ENCODE data around the gene RGS10.

The RGS10 gene

DNA sequence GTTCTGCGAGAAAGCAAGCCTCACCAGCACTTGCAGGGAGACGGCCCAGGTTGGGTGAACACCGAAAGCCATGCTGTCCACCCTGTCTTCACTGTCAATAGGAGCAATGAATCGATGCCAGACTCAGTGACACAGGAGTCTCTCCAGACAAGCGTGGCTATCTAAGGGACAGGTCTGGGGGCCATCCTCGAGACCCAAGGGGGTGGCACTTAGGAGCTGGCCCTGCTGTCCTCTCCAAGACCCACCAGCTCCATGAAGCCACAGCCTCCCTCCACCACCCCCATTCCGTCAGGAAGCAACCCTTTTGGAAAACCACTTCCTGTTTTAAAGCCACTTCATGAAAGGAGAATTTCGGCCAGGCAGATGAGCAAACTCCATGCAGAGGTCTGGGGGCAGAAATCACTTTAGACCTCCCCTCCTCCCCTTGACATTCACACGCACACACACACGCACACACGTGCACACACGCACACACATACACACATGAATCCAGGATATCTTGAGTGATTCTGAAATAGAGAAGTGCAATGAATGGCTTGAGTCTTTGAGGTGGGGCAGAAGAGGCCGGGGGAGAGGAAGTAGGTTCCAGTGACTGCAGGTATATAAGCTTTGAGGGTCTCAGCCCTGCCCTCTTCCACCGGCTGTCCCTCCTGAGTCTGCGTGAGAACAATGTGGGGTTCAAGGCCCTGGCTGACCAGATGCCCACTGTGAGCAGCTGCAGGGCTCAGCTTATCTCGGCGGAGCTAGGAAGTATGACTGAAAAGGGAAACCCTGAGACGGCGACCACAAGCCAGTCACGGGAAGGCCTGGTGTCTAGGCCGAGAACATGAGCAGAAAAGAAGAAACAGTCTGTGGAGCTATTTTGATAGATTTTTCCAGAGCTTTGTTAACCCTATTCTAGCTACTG, 25.0 kb downstream of the RGS10 start:
- DNase-seq, result peak; percentile 54

DNA sequence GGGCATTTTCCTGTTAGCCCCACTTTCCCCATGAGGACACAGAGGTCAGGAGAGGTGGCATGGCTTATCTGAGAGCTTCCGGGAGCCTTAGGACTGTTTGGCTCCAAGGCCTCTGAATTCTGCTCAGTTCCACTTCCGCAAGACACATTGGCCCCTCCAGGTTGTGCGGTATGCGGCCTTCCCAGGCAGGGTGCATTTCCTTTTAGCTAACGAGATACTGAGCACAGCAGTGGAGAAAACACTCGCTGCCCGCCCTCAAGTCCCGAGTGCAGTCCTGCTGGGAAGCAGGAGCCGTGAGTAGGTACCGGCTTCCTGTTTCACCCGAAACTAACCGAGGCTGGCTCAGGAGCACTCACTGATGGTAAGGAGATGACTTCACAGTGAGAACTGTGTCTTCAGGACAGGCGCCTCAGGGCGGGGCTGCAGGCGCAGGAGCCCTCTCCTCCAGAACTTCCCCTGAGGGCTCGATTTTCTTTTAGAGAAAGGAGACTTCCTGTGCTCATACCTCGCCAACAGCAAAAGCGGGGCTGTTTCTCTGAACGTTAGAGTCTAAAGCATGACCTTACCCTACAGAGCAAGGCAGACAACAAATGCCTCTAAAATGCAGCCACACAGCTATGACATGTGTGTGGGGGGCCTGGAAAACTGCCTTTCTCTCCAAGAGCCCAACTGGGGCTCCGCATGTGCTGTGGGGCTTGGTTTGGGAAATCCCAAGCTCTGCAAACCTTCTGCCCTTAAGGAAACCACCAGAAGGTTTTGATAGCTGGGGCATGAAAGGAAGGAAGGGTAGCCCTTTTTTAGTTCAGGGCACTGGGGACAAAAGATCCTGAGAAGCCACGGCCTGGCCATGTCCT, 25.9 kb downstream of the RGS10 start:
- DNase-seq, result peak; percentile 64

DNA sequence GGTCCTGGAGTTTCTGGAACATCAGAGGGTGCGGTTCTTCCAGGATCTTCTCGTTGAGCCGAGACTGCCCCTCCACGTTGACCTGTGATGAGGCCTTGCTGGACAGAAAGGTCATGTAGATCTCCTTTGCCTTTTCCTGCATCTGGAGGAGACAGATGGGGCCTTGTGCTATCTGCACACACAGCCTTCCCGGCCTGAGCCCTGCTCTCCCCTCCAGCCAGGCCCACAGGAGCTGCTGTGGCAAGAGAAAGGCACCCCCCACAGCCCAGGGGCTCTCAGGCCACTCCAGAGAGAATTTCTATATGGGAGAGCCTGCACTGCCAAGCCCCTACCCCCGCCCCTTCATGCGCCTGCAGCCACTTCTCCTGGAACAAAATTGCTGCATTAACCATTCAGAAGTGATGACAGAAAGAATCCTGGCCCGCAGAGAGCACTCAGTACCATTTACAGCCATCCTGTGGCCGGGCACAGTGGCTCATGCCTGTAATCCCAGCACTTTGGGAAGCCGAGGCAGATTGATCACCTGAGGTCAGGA, 26.9 kb downstream of the RGS10 start:
- DNase-seq, result no peak

DNA sequence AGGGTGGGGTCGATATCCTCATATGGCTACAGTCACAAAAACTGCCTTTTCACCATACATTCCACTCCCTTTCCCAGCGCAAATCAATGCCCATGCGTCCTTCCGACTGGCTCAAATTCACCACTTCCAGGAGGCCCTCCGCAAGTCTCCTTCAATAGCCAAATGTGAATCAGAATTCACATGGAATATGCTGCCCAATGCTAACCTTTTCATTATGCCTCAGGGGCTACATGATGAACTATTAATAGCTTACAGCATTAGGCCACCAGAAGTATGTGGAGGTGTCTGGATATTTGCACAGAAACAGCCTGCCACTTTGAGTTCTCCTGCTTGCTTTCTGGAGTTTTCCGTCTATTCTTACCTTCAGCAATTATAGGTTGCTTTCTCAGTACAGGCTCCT, 27.7 kb downstream of the RGS10 start:
- no peak for DNase-seq

DNA sequence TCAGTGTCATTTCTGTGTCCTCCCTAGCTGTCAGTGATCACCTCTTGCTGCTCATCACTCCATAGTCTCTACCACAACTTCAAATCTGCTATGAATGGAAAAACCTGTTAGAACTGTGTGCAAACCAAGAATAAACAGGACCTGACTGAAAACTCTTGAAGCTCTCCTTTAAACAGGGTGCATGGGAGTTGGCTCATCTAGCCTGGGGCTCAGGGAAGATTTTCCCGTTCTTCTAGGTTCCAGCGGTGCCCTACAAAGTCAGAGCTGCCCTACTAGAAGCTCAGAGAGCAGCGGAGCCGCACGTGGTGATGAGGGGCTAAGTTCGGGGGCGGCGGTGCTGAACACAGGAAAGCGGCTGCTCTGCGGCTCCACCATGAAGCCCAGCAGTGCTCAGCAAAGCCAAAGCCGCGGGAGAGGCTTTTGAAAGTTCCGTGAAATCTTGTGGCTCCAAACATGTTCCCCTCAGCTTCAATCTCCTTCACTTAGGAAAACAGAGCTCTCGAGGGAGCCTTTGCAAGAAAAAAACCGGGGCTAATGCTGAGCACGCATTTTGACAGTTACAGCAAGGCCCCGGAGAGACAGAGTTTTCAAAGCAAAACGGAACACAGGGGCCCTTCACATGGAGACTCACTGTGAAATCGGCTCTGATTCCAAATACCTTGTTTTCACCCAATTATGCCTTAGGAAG, 30.5 kb downstream of the RGS10 start:
- no peak for DNase-seq

DNA sequence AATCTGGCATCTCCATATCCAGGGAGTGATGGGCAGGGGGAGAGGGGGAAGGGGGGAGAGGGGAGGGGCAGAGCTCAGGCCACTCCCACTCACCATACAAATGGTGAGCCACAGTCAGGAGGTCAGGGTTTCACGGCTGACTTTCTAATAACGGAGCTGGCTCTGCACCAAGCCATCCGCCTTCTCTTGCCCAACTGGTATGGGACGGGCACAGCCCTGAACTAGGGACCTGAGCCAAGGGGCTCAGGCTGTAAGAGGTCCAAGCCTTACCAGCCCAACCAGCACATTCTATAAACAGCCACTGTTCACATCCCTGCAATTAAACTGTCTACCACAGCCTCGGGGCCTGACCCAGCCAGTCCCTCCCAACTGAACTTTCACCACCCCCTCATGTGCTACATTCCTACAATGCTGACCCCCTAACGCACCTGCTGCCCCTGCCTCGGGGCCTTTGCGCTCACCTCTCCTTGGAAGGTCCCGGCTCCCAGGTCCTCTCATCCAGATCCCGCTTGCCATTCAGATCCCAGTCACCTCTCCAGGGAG, 32.5 kb downstream of the RGS10 start:
- no peak for DNase-seq

DNA sequence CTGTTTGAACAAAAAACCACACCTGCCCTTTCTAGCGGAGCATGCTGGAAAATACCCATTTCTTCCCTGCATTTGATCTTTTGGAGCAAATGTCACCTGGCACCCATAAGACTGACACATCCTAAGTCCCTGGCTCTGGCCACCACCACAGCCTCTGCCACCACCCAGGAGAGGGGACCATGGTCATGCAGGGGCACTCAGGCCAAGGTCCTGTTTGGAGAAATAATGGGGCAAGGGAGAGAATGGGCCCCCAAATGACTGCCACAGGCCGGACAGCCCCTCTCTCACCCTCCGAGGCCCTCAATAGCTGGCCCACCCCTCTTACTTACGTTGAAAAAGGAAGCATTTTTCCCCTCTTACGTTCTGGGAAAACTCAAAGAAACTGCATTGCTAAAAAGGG, 35.4 kb downstream of the RGS10 start:
- no peak for DNase-seq

DNA sequence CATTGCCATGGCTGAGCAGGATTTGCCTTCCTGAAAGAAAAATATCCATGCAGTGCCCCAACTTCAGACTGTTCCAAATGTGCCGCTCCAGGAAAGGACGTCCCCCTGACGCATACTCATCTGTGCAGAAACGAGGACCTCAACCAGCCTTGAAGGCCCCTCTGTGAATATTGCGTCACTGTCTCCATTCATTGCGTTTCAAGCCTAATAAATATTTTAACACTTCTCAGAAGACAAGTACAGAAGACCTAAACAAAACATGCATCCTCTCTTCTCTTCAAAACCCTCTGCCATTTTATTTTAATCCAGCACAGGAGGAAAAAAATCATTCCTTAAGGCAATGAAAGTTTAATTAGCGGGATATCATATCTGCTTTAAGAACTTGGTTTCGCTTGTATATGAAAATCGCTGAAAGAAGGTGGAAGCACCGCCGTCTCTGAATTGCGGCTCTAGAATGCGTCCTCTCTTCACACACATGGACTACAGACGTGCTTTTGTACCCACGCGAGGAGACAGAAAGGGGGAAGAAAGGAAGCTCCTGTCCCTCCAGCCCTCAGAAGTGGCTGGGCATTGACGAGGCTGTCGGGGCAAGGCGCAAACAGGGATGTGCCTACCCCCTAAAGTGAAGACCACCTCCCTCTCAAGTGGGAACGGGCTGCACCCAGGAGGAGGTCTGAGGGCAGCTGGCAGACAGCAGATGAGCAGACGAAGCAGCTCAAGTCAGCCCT, 36.8 kb downstream of the RGS10 start:
- DNase-seq, result no peak

DNA sequence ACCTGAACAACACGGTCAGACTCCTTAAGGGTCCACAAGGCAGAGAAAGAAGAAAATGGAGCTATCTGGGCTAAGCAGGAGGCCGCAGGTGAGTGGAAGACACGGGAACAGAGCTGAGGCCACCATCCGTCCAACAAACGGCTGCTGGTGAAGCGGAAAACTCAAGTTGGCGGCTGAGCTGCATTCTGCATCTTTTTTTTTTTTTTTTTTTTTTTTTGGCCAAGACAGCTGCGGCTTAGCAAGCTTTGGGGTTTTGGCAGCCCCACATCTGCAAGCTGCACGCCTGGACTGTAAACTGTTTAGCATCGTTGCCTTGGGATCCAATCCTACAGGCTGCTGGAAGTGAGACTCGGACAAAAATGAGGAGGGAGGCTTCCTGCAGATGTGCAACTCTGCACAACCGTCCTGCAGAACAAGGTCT, 37.4 kb downstream of the RGS10 start:
- no peak for DNase-seq

DNA sequence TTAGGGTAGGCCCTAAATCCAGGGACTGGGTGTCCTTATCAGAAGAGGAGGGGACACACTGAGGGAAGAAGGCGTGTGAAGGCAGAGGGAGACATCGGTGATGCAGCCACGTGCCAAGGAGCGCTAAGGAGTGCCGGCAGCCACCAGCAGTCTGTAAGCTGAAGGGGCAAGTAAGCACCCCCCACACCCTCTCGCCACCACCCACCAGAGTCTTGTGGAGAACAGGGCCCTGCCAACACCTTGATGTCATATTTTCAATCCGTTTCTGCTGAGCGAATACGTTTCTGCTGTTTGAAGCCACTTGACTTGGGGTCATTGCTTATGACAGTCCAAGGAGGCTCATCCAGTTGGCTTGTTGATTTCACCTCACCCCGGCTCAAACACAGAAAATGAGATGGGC, 37.9 kb downstream of the RGS10 start:
- DNase-seq, result no peak

DNA sequence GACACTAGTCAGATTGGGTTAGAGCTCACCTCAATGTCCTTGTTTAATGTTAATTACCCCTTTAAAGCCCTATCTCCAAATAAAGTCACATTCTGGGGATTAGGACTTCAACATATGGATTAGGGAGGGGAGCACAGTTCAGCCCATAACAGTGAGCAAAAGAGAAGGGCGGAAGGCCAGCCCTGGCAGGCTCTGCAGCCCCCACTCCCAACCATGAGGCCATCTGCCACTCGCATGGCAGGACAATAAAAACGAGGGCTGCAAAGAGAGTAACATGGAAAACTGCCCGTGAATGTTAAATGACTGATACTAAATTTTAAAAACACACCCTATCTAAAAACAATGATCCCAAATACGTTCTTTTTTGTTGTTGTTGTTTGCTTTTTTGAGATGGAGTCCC, 38.7 kb downstream of the RGS10 start:
- no peak for DNase-seq

DNA sequence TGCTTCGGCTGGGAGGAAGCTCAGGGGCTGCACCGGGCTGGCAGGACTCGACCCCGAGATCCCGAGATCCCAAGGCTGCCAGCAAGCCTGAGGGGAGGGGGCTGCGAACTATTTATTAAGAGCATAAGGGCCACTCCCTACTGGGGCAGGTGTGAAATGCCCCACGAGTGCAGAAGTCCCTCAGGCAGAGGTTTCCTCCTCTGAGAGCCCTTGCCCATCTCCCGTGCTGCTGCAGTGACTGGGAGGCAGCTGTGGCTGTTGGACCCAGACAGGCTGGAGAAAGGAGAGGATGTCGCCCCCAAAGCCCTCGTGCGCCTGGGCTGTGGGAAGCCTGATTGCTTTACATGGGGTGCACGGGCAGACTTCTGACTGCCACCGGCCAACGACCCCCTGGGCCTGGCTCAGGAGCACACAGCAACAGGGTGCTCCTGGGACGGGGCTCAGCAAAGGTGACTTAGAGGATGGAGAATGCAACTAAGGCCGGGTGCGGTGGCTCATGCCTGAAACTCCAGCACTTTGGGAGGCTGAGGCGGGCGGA, 39.8 kb downstream of the RGS10 start:
- no peak for DNase-seq

DNA sequence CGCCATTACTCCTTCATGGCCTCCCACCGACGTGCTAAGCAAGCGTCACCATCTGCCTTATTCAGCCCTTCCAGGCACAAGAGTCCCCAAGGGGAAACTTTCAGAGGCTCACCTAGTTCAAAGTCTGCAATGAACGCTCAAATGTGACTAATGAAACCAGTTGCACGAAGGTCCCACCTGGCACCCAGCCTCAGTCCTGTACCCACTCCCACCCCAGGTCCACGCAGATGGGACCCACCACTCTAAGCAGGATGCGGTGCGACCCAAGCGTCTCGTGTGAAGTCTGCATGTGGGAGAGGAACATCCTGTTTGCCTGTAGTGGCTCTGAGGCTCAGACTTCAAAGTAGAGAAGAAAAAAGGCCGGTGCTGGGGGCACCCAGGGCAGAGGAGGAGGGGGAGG, 40.3 kb downstream of the RGS10 start:
- peak; percentile 83 for DNase-seq

DNA sequence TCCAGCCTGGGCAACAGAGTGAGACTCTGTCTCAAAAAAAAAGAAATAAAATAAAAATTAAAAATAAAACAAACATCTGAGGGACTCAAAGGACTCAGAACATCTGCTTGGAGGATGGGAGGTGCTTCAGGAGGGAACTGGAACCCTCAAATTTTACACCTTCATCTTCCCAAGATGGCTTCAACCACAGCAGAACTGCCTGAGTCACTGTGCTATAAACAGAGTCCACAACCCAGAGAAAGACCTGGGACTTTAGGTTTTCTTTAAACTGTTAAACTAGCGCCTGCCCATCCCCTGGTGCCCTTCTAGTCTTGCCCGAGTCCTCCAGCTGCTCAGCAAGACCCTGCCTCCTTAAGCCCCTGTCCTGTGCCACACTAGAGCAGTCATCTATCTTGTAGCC, 40.8 kb downstream of the RGS10 start:
- DNase-seq, result no peak

DNA sequence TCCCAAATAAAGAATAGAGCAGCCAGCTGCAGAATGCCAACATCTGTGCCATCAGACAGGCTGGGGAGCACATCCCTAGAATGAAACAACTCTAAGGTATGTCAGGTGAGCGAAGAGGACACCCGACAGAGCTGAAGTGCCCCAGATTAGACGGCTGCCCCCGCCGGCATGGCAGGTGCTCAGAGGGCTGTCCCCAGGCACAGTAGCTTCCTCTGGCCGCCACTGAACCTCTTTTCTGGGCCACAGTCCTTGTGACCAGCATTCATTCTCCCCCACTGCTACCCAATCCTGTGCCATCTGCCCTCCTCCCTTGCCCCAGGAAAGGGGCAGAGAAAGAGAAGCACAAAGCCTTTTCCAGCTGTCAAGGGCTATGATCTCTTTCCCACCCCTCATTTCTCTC, 41.7 kb downstream of the RGS10 start:
- no peak for DNase-seq

DNA sequence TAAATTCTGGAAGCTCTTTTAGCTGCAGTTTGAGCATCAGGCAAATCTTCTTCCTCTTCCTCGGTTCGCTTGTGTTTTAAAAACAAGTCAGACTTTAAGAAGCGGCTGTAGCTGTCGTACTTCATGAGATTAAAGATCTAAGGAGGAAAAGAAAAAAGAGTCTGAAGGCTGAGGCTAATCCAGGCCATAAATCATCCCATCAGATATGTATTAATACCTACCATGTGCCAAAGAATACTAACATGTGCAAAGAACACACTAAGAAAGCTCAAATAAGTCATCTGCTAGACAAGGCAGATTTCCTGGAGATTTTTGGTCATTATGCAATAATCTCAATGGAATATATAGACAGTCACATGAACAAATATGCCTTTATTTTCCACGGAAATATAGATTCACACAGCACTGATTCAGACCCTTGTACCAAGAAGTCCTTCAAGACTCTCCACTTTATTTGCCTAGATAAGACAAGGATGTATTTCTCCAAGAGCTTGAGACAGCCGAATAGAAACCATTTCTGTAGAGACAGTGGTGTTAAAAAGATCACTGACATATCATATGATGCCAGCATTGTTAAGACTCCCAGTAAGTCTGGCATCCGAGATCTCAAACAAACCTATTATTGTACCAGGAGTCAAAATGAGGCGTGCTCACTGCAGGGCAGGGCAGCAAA, 42.3 kb downstream of the RGS10 start:
- DNase-seq, result no peak

DNA sequence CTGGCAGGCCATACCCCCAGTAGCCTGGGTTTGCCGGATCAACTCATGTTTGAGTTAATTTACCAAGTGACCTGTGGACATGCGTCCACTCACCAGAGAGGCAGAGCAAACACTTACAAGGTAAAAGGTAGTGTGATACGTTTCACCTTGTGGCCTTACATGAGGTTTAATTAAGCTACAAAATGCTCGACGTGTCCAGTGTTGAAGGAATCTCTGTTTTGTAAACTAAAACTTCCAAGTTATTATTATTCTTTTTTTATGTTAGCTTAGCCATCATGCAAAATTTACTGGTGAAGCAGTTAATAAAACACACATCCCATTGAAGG, 42.9 kb downstream of the RGS10 start:
- no peak for DNase-seq

DNA sequence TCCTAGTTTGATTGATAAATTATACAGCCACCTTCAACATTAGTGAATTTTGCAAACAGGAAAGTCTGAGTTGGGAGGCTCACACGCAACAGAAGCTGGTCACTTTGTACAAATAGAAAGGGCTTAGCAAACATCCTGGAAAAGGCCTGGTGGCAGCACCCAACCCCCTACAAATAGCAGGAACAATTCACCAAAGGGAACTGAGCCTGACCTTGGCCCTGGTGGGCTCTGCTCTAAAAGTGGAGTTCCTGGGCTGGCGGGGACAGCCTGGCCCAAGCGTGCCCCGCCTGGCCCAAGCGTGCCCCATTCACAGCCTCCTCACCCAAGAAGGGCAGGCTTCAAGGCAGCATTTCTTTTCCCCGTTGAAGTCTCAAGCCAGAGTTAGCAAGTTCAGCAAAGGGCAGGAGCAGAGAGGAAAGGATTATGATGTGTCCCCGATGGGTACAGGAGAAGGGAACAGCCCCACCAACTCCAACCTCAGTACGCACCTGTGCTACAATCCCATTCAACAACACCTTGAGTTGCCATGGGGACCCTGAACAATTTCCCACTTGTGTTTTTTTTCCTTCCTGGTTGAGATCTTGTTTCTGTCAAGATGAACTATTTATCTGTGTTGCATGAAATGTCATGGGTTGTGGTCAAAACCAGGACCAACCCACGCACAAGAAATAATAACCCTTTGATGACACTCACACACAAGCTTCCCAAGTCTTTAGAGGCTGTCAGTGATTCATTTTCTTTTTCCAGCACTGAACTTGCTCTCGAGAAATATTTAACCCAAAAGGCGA, 43.4 kb downstream of the RGS10 start:
- no peak for DNase-seq

DNA sequence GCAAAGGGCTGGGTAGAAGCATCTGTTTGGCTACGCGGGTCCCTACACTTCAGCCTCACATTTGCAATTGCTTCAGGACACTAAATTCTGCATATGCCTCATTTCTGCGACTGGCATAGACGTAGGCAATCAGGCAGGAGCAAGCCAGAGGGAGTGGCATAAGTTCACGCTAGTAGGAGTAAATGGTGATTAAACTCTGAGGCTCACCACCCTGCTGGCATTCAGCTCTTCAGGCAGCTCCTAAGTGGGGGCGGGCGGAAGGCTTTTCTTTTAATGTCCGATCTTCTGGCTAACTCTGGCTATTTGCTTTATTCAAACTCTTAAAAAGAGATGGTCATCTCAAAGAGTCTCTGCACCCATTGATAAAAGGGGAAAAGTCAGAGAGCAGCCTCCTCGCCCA, 45.3 kb downstream of the RGS10 start:
- DNase-seq, result no peak

DNA sequence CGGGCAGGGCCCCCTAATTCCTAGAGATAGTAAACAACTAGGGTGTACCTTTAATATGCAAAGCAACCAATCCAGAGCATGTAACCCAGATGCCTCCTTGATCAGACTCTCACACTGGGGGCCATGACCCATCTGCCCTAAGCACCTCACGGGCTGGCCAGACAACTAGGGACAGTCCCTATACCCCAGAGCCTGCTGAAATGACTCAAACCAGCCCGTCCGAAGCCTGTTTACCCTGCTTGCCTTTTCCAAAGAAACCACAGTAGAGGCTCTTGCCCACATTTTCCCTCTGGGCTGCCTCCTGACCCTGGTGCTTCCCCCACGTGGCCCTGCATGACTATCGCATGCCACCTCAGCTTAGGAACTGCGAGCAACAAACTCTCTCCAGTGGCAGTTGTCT, 46.2 kb downstream of the RGS10 start:
- no peak for DNase-seq

DNA sequence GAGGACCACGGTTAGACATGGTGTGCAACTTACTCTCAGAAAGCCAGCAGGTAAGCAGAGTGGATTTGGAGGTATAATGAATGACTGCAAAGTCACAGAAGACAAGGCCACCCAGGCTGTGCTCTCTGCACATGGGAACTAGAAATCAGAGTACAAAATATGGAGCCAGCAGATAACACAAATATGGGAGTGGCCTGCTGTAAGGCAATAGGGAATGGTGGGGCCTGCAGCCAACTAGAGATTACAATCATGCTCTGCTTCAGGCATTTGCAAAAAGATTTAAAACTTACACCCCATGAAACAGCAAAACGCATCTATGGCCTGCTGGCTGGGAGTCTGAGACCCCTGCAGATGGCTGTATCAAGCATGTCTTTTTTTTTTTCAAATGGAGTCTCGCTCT, 47.0 kb downstream of the RGS10 start:
- no peak for DNase-seq

All from CD4-positive, alpha-beta T cell treated with Interleukin-15 for 1 hour (primary cell).